Heart right ventricle (tissue), 16 donors: ENCODE measurements around the gene CYP2A7. TPM values are rescaled to one million over a fixed set of nuclear protein-coding genes. Genes with fewer than 3 reads are reported as not detected.
A peak's percentile ranks its signal among the peaks of the same experiment; 100 is the strongest.
"Not testable (repeated sequence)": the region's sequence is repeated elsewhere in the genome, so short reads cannot be mapped to it uniquely, and the experiment has no call there.

Source experiments
- ATAC-seq, 8 donors: fragments of 200-7000 bp; cut with Tn5 transposase; one replicate each; pipeline ENCODE4 v1.9.1; 2020; ENCODE audit warnings: mild to moderate bottlenecking in 8 of 8, moderate library complexity in 8 of 8, moderate number of reproducible peaks in 1 of 8
- DNase-seq, 2 donors: peaks; one replicate each; pipeline ENCODE4 v3.0.0-alpha.2; 2020
- H3K27ac ChIP-seq, 10 donors: fragments of 200-600 bp; sonication (generic) in 2 of 10; one replicate each; pipeline versions ENCODE4 v1.5.0 to v1.8.0; 2020 to 2022; ENCODE audit warnings: mild to moderate bottlenecking in 3 of 10
- H3K27me3 ChIP-seq, 7 donors: fragments of 200-600 bp; one replicate each; pipeline ENCODE4 v1.8.0; 2021 to 2022; ENCODE audit warnings: mild to moderate bottlenecking in 2 of 7
- H3K36me3 ChIP-seq, 9 donors: fragments of 200-600 bp; sonication (generic) in 1 of 9; one replicate each; pipeline versions ENCODE4 v1.5.0 to v1.8.0; 2020 to 2022; ENCODE audit warnings: mild to moderate bottlenecking in 2 of 9
- H3K4me1 ChIP-seq, 9 donors: fragments of 200-600 bp; sonication (generic) in 1 of 9; one replicate each; pipeline versions ENCODE4 v1.5.0 to v1.8.0; 2020 to 2022; ENCODE audit warnings: mild to moderate bottlenecking in 4 of 9
- H3K4me3 ChIP-seq, 10 donors: fragments of 200-600 bp; sonication (generic) in 2 of 10; one replicate each; pipeline versions ENCODE4 v1.5.0 to v1.8.0; 2020 to 2022; ENCODE audit warnings: mild to moderate bottlenecking in 7 of 10, moderate library complexity in 2 of 10
- H3K9me3 ChIP-seq, 11 donors: fragments of 200-600 bp in 10 of 11; sonication (generic) in 2 of 11; one replicate each; pipeline versions ENCODE4 v1.5.0 to v1.8.0; 2013 to 2022; ENCODE audit warnings: mild to moderate bottlenecking in 2 of 11, control low read depth in 1 of 11, moderate library complexity in 1 of 11
- CTCF ChIP-seq, 9 donors: fragments of 200-600 bp; sonication (generic) in 2 of 9; IDR thresholded peaks; one replicate each; pipeline versions ENCODE4 v1.5.0 to v1.8.0; 2021 to 2022; ENCODE audit warnings: antibody characterized with exemption in 9 of 9, mild to moderate bottlenecking in 5 of 9, moderate library complexity in 1 of 9
- WGBS, 2 donors: extraction: QIAGEN DNeasy Blood & Tissue Kit; methylation state at CpG; one replicate each; pipeline ENCODE4 v1.1.7; 2013; ENCODE audit warnings: inconsistent platforms in 1 of 2; 5-methylcytosine and 5-hydroxymethylcytosine counted together
- intact Hi-C, 10 donors: fragments of 100-400 bp; cut with DNase I; formaldehyde crosslinking; loops; one replicate each; pipeline versions ENCODE4 v1.11.1 to v1.14.2; 2022
- polyA plus RNA-seq, 2 donors: library from polyadenylated mRNA; stranded (reverse); fragments of 200-250 nt; gene quantifications; one replicate each; pipeline ENCODE4 v1.2.3, GENCODE V29; 2013
- total RNA-seq, 10 donors: library from RNA; stranded (reverse); fragmentation: NEBNext Ultra II Directional in 3 of 10; extraction: Animal tissue kit (Norgen Biotek cat#: 25700) in 3 of 10; gene quantifications; one replicate each; pipeline versions ENCODE4 v1.2.1 to v1.2.4, GENCODE V29; 2021 to 2023
- donor health status: Arrhythmogenic right ventricular cardiomyopathy.
- donor health status: ischemic (EF 13 %, LVEDD 7.1; RV severe dilation, severe dysfunction).
- donor health status: healthy with polysubstance abuse.
- donor health status: DM: no; HTN: yes; CAD: no.
- donor health status: DM: no; HTN: no; CAD: no.
- donor health status: ischemic (EF 25% LVEDD 6.9; RV normal size, moderate dysfunction).
- donor health status: ischemic (EF 25% LVEDD 5.7; RV mildly dilated, moderate dysfunction).
- donor health status: healthy.
- donor health status: DM: yes; HTN: yes; CAD: no.
- donor health status: Ischemic cardiomyopathy.
- donor health status: ischemic (EF 35%, LVEDD 5.7; RV mildly dilated, moderate dysfunction).
- donor health status: nonischemic (EF 11% LVEDD 7.7; RV severe dilation, severe dysfunction).
- donor health status: DM: yes; HTN: yes; CAD: no.
- donor health status: PGD.
- donor health status: ischemic (EF 29% LVEDD 5.4; RV normal size, mild dysfunction).
- donor health status: nonischemic (EF 23%, LVEDD 6.1; RV moderate dilation, normal function).

CYP2A7 gene
- total and polyA plus RNA-seq, 12 donors: not detected

- intact Hi-C loops: no loop called here
- ATAC-seq: no peak
These were observed 52.8 kb downstream of the CYP2A7 start for GRCh38 chr19:40829205-40829604.

DNA sequence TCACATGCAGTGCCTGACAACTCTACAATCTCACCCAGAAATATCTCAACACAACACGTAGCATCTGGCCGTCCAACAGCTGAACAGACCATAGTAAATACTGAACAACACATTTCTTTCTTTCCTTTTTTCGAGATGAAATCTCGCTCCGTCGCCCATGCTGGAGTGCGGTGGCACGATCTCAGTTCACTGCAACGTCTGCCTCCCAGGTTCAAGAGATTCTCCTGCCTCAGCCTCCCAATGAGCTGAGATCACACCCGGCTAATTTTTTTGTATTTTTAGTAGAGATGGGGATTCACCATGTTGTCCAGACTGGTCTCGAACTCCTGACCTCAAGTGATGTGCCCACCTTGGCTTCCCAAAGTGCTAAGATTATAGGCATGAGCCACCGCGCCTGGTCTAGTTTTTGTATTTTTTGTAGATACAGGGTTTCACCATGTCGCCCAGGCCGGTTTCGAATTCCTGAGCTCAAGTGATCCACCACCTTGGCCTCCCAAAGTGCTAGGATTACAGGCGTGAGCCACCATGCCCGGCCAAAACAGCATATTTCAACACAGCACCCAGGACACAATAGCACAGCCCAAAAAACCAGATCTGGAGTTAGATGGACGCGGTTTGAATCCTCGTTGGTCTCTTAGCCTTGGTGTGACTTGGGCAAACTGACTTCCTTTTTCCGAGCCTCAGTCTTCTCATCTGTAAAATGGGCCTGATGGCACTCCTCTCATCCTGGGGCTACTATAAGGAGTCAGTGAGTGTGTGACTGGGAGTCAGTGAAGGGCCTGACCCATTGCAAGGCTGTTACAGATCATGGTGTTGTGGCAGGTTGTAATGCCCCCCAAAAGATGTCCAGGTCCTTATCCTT, 54.4 kb downstream of the CYP2A7 start:
- no peak for TF ChIP-seq CTCF (IDR thresholded peaks at IDR 0.05)
- WGBS, 2 donors: 96% methylated on average over 22 of the region's 22 CpGs
- ATAC-seq (no peak), DNase-seq (no peak)
- intact Hi-C loops: no loop called here
- no peak overlapping the region for H3K27ac ChIP-seq
- no peaks in the 10 kb centered on the region for H3K9me3 ChIP-seq
- no peaks in the 10 kb centered on the region for H3K27me3 ChIP-seq
- peaks cover 0 to 17% (median 7%) of the 10 kb centered on the region in 9 donors for H3K36me3 ChIP-seq
- no peak overlapping the region for H3K4me3 ChIP-seq
- peaks cover 0 to 28% (median 8%) of the 10 kb centered on the region in 9 donors for H3K4me1 ChIP-seq

More at GRCh38 chr19:40829205-40829604, 52.8 kb downstream of the CYP2A7 start:
- no peak overlapping the region for H3K27ac ChIP-seq
- H3K27me3 ChIP-seq: no peaks in the 10 kb centered on the region
- H3K36me3 ChIP-seq: peaks cover 0 to 17% (median 7%) of the 10 kb centered on the region in 9 donors
- peaks cover 0 to 17% (median 0%) of the 10 kb centered on the region in 9 donors for H3K4me1 ChIP-seq
- DNase-seq: no peak
- no peaks in the 10 kb centered on the region for H3K9me3 ChIP-seq
- no peak overlapping the region for H3K4me3 ChIP-seq
- no peak for TF ChIP-seq CTCF (IDR thresholded peaks at IDR 0.05)

DNA sequence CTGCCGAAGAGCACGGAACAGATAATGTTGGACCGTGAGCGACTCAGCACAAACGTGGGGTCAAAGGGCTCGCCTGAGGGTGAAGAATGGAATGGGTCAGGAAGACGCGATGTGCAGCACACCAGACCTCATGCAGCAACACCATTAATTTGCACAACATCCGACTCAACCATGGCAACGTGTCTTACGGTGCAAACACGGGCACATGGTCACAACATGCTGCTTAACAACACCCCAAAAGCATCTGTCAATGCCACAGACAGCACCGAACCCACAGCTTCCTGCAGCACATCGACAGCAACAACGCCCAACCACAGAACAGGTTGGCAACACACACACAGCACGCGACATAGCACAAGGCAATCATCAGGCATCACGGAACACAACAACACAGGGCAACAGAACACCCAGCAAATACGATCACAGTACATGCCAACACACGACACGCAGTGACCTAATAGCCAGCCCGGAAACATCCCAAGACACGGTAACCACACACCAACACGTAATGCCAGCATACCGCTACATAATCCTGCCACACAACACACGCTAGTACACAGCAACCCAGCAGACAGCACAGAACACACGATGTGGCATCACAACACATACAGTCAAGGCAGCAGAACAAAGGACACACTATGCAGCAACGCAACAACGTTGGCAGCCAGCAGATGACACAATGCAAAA, 55.2 kb downstream of the CYP2A7 start:
- H3K27ac ChIP-seq, H3K27me3 ChIP-seq, H3K9me3 ChIP-seq, DNase-seq, intact Hi-C loops, H3K4me3 ChIP-seq: not testable (repeated sequence)
- Histone ChIP-seq H3K4me1 (peaks cover 0 to 28% (median 12%) of the 10 kb centered on the region in 9 donors), H3K36me3 (peaks cover 0 to 17% (median 7%) of the 10 kb centered on the region in 9 donors)
- WGBS, 2 donors: 87 to 88% methylated on average over 29 of the region's 29 CpGs
- peak in 1 of 8 donors; percentile 20 for ATAC-seq

DNA sequence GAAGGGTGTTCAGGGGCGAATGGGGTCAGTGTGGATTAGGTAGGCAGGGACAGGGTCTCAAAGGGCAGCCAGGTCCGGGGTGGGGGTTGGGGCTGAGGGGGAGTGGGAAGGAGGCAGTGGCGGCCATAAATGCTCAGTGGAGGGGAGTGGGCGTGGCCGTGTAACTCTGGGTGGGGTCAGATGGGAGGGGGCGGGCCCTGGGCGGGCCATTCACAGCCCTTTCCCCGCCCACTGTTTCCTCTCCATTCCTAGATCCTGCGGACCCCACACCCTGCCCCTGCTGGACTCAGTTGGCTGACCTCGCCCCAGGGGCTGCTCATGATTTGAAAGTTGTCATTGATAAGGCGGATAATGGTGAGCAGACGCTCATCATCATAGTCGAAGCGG, 55.7 kb downstream of the CYP2A7 start:
- H3K27me3 ChIP-seq, intact Hi-C loops, H3K4me3 ChIP-seq, H3K27ac ChIP-seq, ATAC-seq, H3K9me3 ChIP-seq, DNase-seq: not testable (repeated sequence)
- WGBS, 2 donors: 86 to 89% methylated on average over 6 to 9 of the region's 14 CpGs
- peaks cover 0 to 24% (median 12%) of the 10 kb centered on the region in 9 donors for H3K4me1 ChIP-seq
- peaks cover 0 to 17% (median 7%) of the 10 kb centered on the region in 9 donors for H3K36me3 ChIP-seq

DNA sequence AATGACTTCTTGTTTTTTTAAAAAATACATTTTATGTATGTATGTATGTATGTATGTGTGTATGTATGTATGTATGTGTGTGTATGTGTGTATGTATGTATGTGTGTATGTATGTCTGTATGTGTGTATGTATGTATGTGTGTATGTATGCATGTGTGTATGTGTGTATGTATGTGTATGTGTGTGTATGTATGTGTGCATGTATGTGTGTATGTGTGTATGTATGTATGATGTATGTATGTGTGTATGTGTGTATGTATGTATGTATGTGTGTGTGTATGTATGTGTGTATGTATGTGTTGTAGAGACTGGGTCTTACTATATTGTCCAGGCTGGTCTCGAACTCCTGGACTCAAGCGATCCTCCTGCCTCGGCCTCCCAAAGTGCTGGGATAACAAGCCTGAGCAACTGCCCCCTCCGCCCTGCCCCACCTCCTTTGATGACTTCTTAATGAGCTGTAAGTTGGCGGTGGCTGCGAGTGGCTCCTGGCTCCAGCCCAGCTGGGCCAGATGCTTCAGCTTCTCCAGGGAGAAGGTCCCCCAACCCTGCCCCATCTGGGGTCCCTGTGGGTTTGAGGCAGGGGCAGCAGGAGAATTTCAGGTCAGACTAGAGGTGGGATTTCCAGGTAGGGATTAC, 56.5 kb downstream of the CYP2A7 start:
- Histone ChIP-seq H3K36me3 (peaks cover 0 to 17% (median 7%) of the 10 kb centered on the region in 9 donors), H3K4me1 (peaks cover 0 to 24% (median 12%) of the 10 kb centered on the region in 9 donors)
- H3K9me3 ChIP-seq, DNase-seq, ATAC-seq, intact Hi-C loops, H3K4me3 ChIP-seq, H3K27ac ChIP-seq, H3K27me3 ChIP-seq: not testable (repeated sequence)
- 93 to 99% methylated on average over 3 to 6 of the region's 6 CpGs for whole genome bisulfite sequencing, 2 donors

Other genes starting within 250 kb of the CYP2A7 start
- gene NUMBL, start 191.6 kb downstream of the CYP2A7 start, total RNA-seq: 10 to 100 TPM in 5 of 10 donors, 1 to 10 TPM in 5; 7.1 to 15.3 (median 10.0) TPM
- gene NUMBL, start 191.6 kb downstream of the CYP2A7 start, polyA plus RNA-seq: 10 to 100 TPM; 11.2 to 14.0 TPM
- 10 to 100 TPM; 17.9 to 34.3 (median 27.3) TPM for gene COQ8B, start 165.3 kb downstream of the CYP2A7 start, total RNA-seq
- gene COQ8B, start 165.3 kb downstream of the CYP2A7 start, polyA plus RNA-seq: 10 to 100 TPM; 26.3 to 34.4 TPM
- gene ITPKC, start 165.1 kb downstream of the CYP2A7 start, total RNA-seq: 10 to 100 TPM in 3 of 10 donors, 1 to 10 TPM in 7; 6.2 to 15.3 (median 9.1) TPM
- gene ITPKC, start 165.1 kb downstream of the CYP2A7 start, polyA plus RNA-seq: 10 to 100 TPM; 16.8 to 17.3 TPM
- 10 to 100 TPM in 2 of 10 donors, 1 to 10 TPM in 8; 5.3 to 11.4 (median 8.4) TPM for gene ACTMAP, start 131.8 kb downstream of the CYP2A7 start, total RNA-seq
- 10 to 100 TPM in 1 of 2 donors, 1 to 10 TPM in 1; 3.6 to 12.8 TPM for gene ACTMAP, start 131.8 kb downstream of the CYP2A7 start, polyA plus RNA-seq
- gene SNRPA, start 131.0 kb downstream of the CYP2A7 start, total RNA-seq: 10 to 100 TPM; 24.0 to 40.6 (median 34.4) TPM
- 10 to 100 TPM; 35.3 to 36.7 TPM for gene SNRPA, start 131.0 kb downstream of the CYP2A7 start, polyA plus RNA-seq
- 1 to 10 TPM in 3 of 10 donors, under 1 TPM in 2, not detected in 5; 0.63 to 1.7 (median 1.0) TPM for gene MIA, start 106.7 kb downstream of the CYP2A7 start, total RNA-seq
- 1 to 10 TPM; 2.0 to 2.4 TPM for gene MIA, start 106.7 kb downstream of the CYP2A7 start, polyA plus RNA-seq
- 10 to 100 TPM; 11.0 to 25.2 (median 13.5) TPM for gene RAB4B, start 104.0 kb downstream of the CYP2A7 start, total RNA-seq
- gene RAB4B, start 104.0 kb downstream of the CYP2A7 start, polyA plus RNA-seq: 10 to 100 TPM; 26.8 to 62.5 TPM
- gene EGLN2, start 83.0 kb downstream of the CYP2A7 start, total RNA-seq: 10 to 100 TPM; 31.8 to 78.3 (median 42.8) TPM
- gene EGLN2, start 83.0 kb downstream of the CYP2A7 start, polyA plus RNA-seq: 10 to 100 TPM; 75.3 to 78.6 TPM
- not detected for gene CYP2A6, start 31.8 kb downstream of the CYP2A7 start, total RNA-seq
- gene CYP2A6, start 31.8 kb downstream of the CYP2A7 start, polyA plus RNA-seq: not detected
- gene CYP2B6, start 109.1 kb upstream of the CYP2A7 start, total RNA-seq: not detected
- gene CYP2B6, start 109.1 kb upstream of the CYP2A7 start, polyA plus RNA-seq: not detected
- not detected for gene CYP2A13, start 206.2 kb upstream of the CYP2A7 start, total RNA-seq
- gene CYP2A13, start 206.2 kb upstream of the CYP2A7 start, polyA plus RNA-seq: not detected
- gene CYP2F1, start 232.2 kb upstream of the CYP2A7 start, total RNA-seq: not detected
- gene CYP2F1, start 232.2 kb upstream of the CYP2A7 start, polyA plus RNA-seq: not detected